ENCODE data around the gene AUNIP. TPM values are rescaled to one million over a fixed set of nuclear protein-coding genes. Genes with fewer than 3 reads are reported as not detected.

AUNIP gene
- total RNA-seq, 1 experiment from 2014 or later: 11.0 TPM

- intact Hi-C loops (cut with micrococcal nuclease; ENCODE audit: unreplicated experiment): no loop called here
- Histone ChIP-seq H3K36me3 (ENCODE audit: low read depth) (no peaks in the 10 kb centered on the region), H3F3A (ENCODE audit: insufficient read depth, low read depth) (no peaks in the 10 kb centered on the region; the same call in 1 of the 2 replicates), H3K27me3 (ENCODE audit: insufficient read depth, low read depth) (no peaks in the 10 kb centered on the region), H3K9me2 (ENCODE audit: insufficient read depth) (no peaks in the 10 kb centered on the region), H3K4me3 (no peak overlapping the region), H3K4me2 (no peak overlapping the region), H3K4me1 (replicated peaks; ENCODE audit: insufficient read depth) (no peaks in the 10 kb centered on the region), H3K27ac (no peak overlapping the region), H4K20me1 (ENCODE audit: insufficient read depth) (no peaks in the 10 kb centered on the region), H2AFZ (no peak overlapping the region), H3K9me3 (ENCODE audit: insufficient read depth, low read depth) (no peaks in the 10 kb centered on the region), H3K79me2 (ENCODE audit: low read depth) (no peaks in the 10 kb centered on the region)
- ChIA-PET POLR2A (ENCODE audit: unreplicated experiment) (no interaction called here), CTCF (no interaction called here)
- DNase-seq: no peak
- TF ChIP-seq EZH2 (IDR thresholded peaks at IDR 0.05; ENCODE audit: low read depth): no peak
- no peak for TF ChIP-seq CTCF (conservative IDR thresholded peaks at IDR 0.05)
- no TSS peak for BruUV-seq (replicated peaks)
Observed at GRCh38 chr1:25866288-25866687, 7.0 kb upstream of the AUNIP start.

DNA sequence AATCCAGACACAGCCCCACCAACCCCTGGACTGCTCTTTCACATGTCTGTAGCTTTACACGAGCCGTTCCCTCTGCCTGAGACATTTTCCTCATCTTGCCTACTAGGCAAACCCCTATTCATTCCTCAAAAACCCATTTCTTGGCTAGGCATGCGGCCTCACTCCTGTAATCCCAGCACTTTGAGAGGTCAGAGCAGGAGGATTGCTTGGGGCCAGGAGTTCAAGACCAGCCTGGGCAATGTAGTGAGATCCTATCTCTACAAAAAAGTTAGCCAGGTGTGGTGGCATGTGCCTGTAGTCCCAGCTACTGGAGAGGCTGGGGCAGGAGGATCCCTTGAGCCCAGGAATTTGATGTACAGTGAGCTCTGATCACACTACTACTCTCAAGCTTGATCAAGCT, 5.2 kb upstream of the AUNIP start:
- no peaks in the 10 kb centered on the region for H4K20me1 ChIP-seq (ENCODE audit: insufficient read depth)
- H3K27me3 ChIP-seq (ENCODE audit: insufficient read depth, low read depth): no peaks in the 10 kb centered on the region
- H2AFZ ChIP-seq: no peak overlapping the region
- H3F3A ChIP-seq (ENCODE audit: insufficient read depth, low read depth): peaks cover 9% of the 10 kb centered on the region; the same call in 1 of the 2 replicates
- H3K36me3 ChIP-seq (ENCODE audit: low read depth): no peaks in the 10 kb centered on the region
- no peaks in the 10 kb centered on the region; the same call in 1 of the 2 replicates for H3K4me1 ChIP-seq (replicated peaks; ENCODE audit: insufficient read depth)
- POLR2A ChIA-PET (ENCODE audit: unreplicated experiment): interaction anchor here (0.6 to 0.8 kb wide), 2 partner anchors 17 to 53 kb away, joined by 4 to 9 read pairs; no protein-coding TSS in a partner anchor
- TF ChIP-seq CTCF (conservative IDR thresholded peaks at IDR 0.05) (no peak), EZH2 (IDR thresholded peaks at IDR 0.05; ENCODE audit: low read depth) (no peak)
- no peak overlapping the region for H3K4me2 ChIP-seq
- no peaks in the 10 kb centered on the region for H3K9me2 ChIP-seq (ENCODE audit: insufficient read depth)
- CTCF ChIA-PET: no interaction called here
- H3K79me2 ChIP-seq (ENCODE audit: low read depth): no peaks in the 10 kb centered on the region
- no peaks in the 10 kb centered on the region for H3K9me3 ChIP-seq (ENCODE audit: insufficient read depth, low read depth)
- H3K27ac ChIP-seq: no peak overlapping the region
- H3K4me3 ChIP-seq: no peak overlapping the region
- no peak for DNase-seq
- no TSS peak for BruUV-seq (replicated peaks)
- intact Hi-C loops (cut with micrococcal nuclease; ENCODE audit: unreplicated experiment): no loop called here

DNA sequence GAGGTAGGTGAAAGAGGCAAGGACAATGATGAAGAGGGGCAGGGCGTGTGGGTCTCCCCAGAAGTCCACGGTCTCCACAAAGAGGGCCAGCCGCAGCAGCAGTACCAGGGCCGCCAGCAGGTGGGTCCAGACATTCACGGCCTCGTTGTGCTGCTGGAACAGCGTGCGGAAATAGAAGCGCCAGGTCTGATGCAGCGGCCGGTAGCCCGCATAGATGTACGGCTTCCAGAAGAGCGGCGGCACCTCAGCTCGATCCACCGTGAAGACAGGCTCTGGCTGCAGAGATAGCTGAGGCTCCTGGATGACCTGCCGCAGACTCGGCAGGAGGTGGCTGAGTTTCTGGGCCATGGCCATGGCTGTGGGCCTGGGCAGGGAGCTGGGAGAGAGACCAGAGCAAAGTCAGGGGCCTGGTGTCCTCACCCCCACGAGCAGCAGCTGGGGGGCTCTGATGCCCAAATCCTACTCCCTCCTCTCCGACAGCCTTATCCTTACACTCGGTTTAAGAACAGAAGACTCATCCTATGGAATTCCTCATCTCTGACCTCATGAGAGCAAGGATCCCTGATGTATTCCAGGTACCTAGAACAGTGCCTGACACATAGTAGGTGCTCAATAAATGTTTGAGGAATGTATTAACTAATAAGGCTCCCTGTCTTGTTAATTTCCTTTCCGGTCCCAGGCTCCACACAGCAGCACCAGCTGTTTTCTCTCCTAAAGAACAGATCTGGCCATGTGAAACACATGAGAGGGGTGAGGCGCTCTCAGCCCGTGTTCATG, 4.4 kb upstream of the AUNIP start:
- H3F3A ChIP-seq (ENCODE audit: insufficient read depth, low read depth): peaks cover 9% of the 10 kb centered on the region; the same call in 1 of the 2 replicates
- H3K9me3 ChIP-seq (ENCODE audit: insufficient read depth, low read depth): no peaks in the 10 kb centered on the region
- no peak overlapping the region for H3K4me3 ChIP-seq
- H3K27me3 ChIP-seq (ENCODE audit: insufficient read depth, low read depth): no peaks in the 10 kb centered on the region
- ChIA-PET POLR2A (ENCODE audit: unreplicated experiment) (interaction anchor here (0.6 kb wide), 2 partner anchors 28 to 38 kb away, joined by 3 read pairs; no protein-coding TSS in a partner anchor), CTCF (no interaction called here)
- peaks cover 4% of the 10 kb centered on the region for H3K79me2 ChIP-seq (ENCODE audit: low read depth)
- DNase-seq: no peak
- BruUV-seq (replicated peaks): no TSS peak
- no peaks in the 10 kb centered on the region for H3K36me3 ChIP-seq (ENCODE audit: low read depth)
- H3K27ac ChIP-seq: no peak overlapping the region
- H4K20me1 ChIP-seq (ENCODE audit: insufficient read depth): no peaks in the 10 kb centered on the region
- intact Hi-C loops (cut with micrococcal nuclease; ENCODE audit: unreplicated experiment): no loop called here
- no peaks in the 10 kb centered on the region; the same call in 1 of the 2 replicates for H3K4me1 ChIP-seq (replicated peaks; ENCODE audit: insufficient read depth)
- no peak overlapping the region for H3K4me2 ChIP-seq
- no peak overlapping the region for H2AFZ ChIP-seq
- H3K9me2 ChIP-seq (ENCODE audit: insufficient read depth): no peaks in the 10 kb centered on the region
- no peak for TF ChIP-seq EZH2 (IDR thresholded peaks at IDR 0.05; ENCODE audit: low read depth)
- TF ChIP-seq CTCF (conservative IDR thresholded peaks at IDR 0.05): no peak

All from PC-9 (cell line).